Effector memory CD8-positive, alpha-beta T cell (primary cell): ENCODE measurements around the gene RAD9B.
"Not testable (repeated sequence)": the region's sequence is repeated elsewhere in the genome, so short reads cannot be mapped to it uniquely, and the experiment has no call there.

ENCODE experiments used
- ATAC-seq: fragments of 150-1000 bp; cut with Tn5 transposase; replicated peaks from 2 replicates; pipeline ENCODE4 v1.10.0; 2021; ENCODE audit warnings: mild to moderate bottlenecking, moderate library complexity
- DNase-seq, 3 experiments: peaks; one replicate each; pipeline ENCODE4 v3.0.0; 2021
- H3K27ac Mint-ChIP-seq, 2 donors: one replicate each; pipeline ENCODE4 v1.8.0; 2022; ENCODE audit warnings: mild to moderate bottlenecking in 2 of 2, mixed read lengths in 2 of 2, moderate library complexity in 2 of 2
- H3K27me3 Mint-ChIP-seq, 2 donors: one replicate each; pipeline ENCODE4 v1.8.0; 2022; ENCODE audit warnings: mixed read lengths in 2 of 2
- H3K36me3 Mint-ChIP-seq: one replicate; pipeline ENCODE4 v1.8.0; 2022; ENCODE audit warnings: mild to moderate bottlenecking, moderate library complexity, mixed read lengths; ENCODE audit not compliant: insufficient read depth
- H3K4me1 Mint-ChIP-seq, 2 donors: one replicate each; pipeline ENCODE4 v1.8.0; 2022; ENCODE audit warnings: low read depth in 2 of 2, mixed read lengths in 2 of 2
- H3K4me3 Mint-ChIP-seq, 2 donors: one replicate each; pipeline ENCODE4 v1.8.0; 2022; ENCODE audit warnings: mild to moderate bottlenecking in 2 of 2, mixed read lengths in 2 of 2, moderate library complexity in 2 of 2
- H3K9me3 Mint-ChIP-seq, 2 donors: one replicate each; pipeline ENCODE4 v1.8.0; 2022; ENCODE audit warnings: mixed read lengths in 2 of 2

RAD9B gene

DNA sequence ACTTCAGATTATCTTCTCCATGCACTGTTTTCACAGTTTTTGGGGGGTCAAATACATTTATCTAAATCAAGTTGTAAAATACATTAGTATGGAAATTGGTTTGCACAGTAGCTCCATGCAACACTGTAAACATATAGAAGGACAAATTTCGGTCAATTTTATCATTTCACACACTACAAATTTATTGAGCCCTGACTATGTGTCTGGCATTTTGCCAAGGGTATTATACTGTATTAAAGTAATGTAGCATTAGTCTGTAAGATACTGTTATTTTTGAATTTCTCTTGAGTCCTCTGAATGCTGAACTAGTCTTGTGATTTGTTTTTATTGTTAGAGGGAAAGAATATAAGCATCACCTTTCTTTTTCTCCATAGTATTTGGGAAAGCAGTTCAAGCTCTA is 1.3 kb downstream of the RAD9B start:
- no peak for ATAC-seq
- peaks cover 24 to 25% of the 10 kb centered on the region in 2 donors for H3K4me1 Mint-ChIP-seq
- H3K9me3 Mint-ChIP-seq: no peaks in the 10 kb centered on the region
- H3K27ac Mint-ChIP-seq: no peak overlapping the region
- DNase-seq: no peak
- no peaks in the 10 kb centered on the region for H3K27me3 Mint-ChIP-seq
- no peak overlapping the region for H3K4me3 Mint-ChIP-seq
- H3K36me3 Mint-ChIP-seq: peaks cover 17% of the 10 kb centered on the region

DNA sequence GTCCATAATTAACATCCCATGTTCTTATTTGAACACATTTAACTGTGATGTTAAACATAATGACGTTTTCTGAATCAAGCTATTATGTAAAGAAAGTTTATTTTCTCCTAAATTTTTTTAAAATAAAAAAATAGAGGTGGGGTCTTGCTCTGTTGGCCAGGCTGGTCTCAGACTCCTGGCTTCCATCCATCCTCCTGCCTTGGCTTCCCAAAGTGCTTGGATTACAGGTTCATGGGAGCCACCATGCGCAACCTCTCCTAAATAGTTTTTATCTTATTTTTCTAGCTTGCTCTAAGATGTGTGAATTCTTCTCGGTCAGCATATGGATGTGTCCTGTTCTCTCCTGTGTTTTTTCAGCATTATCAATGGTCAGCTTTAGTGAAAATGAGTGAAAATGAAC is 3.2 kb downstream of the RAD9B start:
- Mint-ChIP-seq H3K4me3 (no peak overlapping the region), H3K4me1 (peaks cover 13 to 20% of the 10 kb centered on the region in 2 donors), H3K9me3 (no peaks in the 10 kb centered on the region), H3K27me3 (no peaks in the 10 kb centered on the region), H3K27ac (no peak overlapping the region), H3K36me3 (peaks cover 14% of the 10 kb centered on the region)
- ATAC-seq (no peak), DNase-seq (no peak)

DNA sequence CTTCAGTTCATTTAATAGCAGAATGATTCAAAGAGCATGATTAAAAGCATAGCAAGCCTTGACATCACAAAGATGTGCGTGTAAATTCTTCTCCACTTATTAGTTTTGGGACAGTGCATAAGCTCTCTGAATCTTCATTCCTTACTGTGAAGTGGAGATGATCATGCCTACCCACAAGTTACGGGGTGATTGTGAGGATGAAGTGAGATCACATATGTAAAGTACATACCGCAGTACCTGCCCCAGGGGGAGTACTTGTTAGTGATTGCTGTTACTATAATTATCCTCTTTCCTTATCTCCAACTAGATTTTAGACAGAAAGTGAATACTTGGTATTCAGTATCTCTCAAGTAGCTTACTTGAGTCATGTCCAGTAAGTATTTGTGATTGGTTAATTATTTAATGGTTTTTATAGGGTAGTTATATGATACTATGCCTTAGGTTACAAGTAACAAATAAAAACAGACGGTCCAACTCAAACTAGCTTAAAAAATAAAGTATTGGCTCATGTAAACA is 6.0 kb downstream of the RAD9B start:
- no peak for ATAC-seq
- Mint-ChIP-seq H3K27ac (no peak overlapping the region), H3K4me3 (no peak overlapping the region), H3K27me3 (no peaks in the 10 kb centered on the region), H3K4me1 (no peaks in the 10 kb centered on the region), H3K36me3 (no peaks in the 10 kb centered on the region), H3K9me3 (no peaks in the 10 kb centered on the region)
- DNase-seq: no peak

DNA sequence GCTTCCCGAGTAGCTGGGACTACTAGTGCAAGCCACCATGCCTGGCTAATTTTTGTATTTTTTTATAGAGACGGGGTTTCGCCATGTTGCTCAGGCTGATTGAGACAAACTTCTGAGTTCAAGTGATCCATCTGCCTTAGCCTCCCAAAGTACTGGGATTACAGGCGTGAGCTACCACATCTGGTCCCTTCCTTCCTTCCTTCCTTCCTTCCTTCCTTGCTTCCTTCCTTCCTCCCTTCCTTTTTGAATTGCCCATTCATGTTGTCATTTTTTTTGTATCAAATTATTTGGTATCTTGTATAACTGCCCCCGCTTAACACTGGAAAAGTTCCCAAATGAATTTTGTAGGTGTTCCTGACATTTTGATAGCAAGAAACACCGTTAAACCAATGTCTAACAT is 11.7 kb downstream of the RAD9B start:
- no peak for ATAC-seq
- no peaks in the 10 kb centered on the region for H3K9me3 Mint-ChIP-seq
- no peaks in the 10 kb centered on the region for H3K27me3 Mint-ChIP-seq
- H3K4me3 Mint-ChIP-seq: no peak overlapping the region
- no peaks in the 10 kb centered on the region for H3K4me1 Mint-ChIP-seq
- H3K36me3 Mint-ChIP-seq: no peaks in the 10 kb centered on the region
- DNase-seq: no peak
- no peak overlapping the region for H3K27ac Mint-ChIP-seq

DNA sequence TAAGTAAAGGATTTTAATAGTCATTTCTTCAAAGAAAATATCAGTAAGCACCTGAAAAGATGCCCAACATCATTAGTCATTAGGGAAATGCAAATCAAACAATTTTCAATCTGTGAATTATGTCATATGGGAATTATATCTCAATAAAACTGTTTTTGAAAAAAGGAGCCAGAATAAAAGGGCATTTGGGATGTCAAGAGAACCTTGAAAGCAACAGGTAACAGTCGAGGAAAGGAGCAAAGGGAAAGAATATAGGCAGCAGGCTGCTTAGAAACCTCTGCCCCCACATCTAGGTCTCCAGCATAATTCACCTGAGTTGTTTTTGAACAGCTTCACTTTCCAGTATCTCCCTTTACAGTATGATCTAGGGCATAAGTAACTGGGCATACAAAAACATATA is 12.2 kb downstream of the RAD9B start:
- DNase-seq (no peak), ATAC-seq (no peak)
- H3K4me3 Mint-ChIP-seq: no peak overlapping the region
- no peak overlapping the region for H3K27ac Mint-ChIP-seq
- H3K36me3 Mint-ChIP-seq: peaks cover 3% of the 10 kb centered on the region
- H3K27me3 Mint-ChIP-seq: no peaks in the 10 kb centered on the region
- H3K4me1 Mint-ChIP-seq: no peaks in the 10 kb centered on the region
- H3K9me3 Mint-ChIP-seq: no peaks in the 10 kb centered on the region

DNA sequence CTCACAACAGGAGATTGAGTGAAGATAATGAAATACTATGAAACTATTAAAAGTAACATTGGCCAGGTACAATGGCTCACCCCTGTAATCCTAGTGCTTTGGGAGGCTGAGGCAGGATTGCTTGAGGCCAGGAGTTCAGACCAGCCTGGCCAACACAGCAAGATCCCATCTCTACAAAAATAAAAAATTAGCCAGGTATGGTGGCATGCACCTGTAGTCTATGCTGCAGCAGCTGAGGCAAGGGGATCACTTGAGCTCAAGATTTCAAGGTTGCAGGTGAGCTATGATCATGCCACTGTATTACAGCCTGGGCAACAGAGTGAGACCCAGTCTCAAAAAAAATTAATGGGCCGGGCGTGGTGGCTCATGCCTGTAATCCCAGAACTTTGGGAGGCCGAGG is 14.9 kb downstream of the RAD9B start:
- H3K27ac Mint-ChIP-seq: no peak overlapping the region
- peaks cover 3% of the 10 kb centered on the region for H3K36me3 Mint-ChIP-seq
- ATAC-seq: no peak
- no peak overlapping the region for H3K4me3 Mint-ChIP-seq
- H3K9me3 Mint-ChIP-seq: no peaks in the 10 kb centered on the region
- H3K27me3 Mint-ChIP-seq: no peaks in the 10 kb centered on the region
- H3K4me1 Mint-ChIP-seq: no peaks in the 10 kb centered on the region
- DNase-seq: no peak

DNA sequence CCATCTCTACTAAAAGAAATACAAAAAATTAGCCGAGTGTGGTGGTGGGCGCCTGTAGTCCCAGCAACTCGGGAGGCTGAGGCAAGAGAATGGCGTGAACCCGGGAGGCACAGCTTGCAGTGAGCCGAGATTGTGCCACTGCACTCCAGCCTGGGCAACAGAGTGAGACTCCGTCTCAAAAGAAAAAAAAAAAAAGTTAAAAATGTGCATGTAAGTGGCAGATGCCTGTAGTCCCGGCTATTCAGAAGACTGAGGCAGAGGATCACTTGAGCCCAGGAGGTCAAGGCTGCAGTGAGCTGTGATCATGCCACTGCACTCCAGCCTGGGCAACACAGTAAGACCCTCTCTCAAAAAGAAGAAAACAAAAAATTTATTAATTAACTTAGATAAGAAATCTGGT is 15.9 kb downstream of the RAD9B start:
- not testable (repeated sequence) for ATAC-seq, H3K27me3 Mint-ChIP-seq, DNase-seq, H3K4me3 Mint-ChIP-seq, H3K36me3 Mint-ChIP-seq, H3K9me3 Mint-ChIP-seq, H3K4me1 Mint-ChIP-seq, H3K27ac Mint-ChIP-seq

DNA sequence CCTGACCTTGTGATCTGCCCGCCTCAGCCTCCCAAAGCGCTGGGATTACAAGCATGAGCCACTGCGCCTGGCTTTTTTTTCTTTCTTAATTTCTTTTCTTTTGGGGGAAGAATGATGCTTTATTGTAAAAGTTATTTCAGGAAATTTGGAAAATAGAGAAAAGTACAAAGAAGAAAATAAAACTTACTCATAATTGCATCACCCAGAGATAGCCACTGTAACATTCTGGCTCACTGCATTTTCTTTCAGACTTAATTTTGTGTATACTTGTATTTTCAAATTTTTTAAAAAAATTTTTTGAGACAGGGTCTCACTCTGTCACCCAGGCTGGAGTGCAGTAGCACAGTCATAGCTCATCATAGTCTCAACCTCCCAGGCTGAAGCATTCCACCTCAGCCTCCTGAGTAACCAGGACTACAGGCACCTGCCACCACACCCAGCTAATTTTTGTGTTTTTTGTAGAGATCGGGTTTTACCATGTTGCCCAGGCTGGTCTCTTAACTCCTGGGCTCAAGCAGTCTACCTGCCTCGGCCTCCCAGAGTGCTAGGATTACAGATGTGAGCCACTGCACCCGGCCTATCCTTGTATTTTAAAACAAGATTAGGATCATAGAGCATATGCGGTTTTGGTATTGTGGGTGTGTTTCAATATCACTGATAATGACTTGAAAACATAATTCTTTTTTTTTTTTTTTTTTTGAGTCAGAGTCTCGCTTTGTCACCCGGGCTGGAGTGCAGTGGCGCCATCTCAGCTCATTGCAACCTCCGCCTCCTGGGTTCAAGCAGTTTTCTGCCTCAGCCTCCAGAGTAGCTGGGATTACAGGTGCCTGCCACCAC is 19.0 kb downstream of the RAD9B start:
- H3K9me3 Mint-ChIP-seq, H3K27ac Mint-ChIP-seq, ATAC-seq, H3K4me3 Mint-ChIP-seq, DNase-seq, H3K27me3 Mint-ChIP-seq, H3K36me3 Mint-ChIP-seq, H3K4me1 Mint-ChIP-seq: not testable (repeated sequence)

DNA sequence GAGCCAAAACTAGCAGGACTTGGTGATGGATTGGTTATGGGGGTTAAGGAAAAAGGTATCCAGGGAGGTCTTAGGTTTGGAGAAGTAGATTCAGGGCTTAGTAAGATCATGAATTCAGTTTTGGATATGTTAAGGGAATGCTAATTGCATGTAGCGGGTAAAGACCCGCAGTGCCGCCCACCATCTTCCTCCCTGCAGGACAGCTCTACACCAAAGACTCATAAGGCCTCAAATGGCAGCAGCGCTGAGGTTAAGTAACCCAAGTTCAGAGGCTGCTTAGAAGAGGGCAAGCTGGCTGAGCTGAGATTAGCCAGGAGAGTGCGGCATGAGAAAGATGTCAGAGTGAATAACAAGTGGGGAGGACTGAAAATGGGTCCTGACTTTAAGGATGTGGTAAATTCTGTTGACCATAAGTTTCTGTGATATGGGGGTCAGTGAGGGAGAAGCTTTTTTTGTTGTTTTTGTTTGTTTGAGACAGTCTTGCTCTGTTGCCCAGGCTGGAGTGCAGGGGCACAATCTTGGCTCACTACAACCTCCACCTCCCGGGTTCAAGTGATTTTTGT is 26.2 kb downstream of the RAD9B start:
- no peak overlapping the region for H3K4me3 Mint-ChIP-seq
- DNase-seq: no peak

DNA sequence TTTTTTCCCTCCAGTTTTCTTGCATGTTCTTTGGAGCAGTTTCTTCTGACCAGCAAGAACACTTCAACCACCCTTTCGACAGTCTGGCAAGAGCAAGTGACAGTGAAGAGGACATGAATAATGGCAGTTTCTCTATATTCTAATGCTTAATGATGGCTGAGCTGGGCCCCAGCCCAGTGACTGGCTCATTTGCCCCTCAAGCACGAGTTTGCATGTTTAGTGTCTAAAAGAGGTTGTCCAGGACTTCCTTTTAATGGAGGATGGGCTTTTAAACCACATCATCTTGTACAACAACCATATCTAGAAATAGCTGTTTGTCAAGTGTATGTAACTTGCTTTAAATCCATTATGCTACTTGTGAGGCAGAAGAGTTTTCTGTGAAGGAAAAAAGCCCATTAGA is 28.4 kb downstream of the RAD9B start:
- no peak for DNase-seq
- Mint-ChIP-seq H3K27me3 (no peaks in the 10 kb centered on the region), H3K36me3 (peaks cover 21% of the 10 kb centered on the region), H3K4me1 (peaks cover 0 to 9% of the 10 kb centered on the region in 2 donors), H3K9me3 (no peaks in the 10 kb centered on the region), H3K27ac (peak overlapping the region in 1 of 2 donors; percentile 57), H3K4me3 (no peak overlapping the region)
- ATAC-seq: no peak

More for the DNA sequence above, 26.2 kb downstream of the RAD9B start:
- peaks cover 0 to 4% of the 10 kb centered on the region in 2 donors for H3K4me1 Mint-ChIP-seq
- H3K27me3 Mint-ChIP-seq: no peaks in the 10 kb centered on the region
- ATAC-seq: no peak
- H3K9me3 Mint-ChIP-seq: no peaks in the 10 kb centered on the region
- H3K27ac Mint-ChIP-seq: no peak overlapping the region
- H3K36me3 Mint-ChIP-seq: peaks cover 12% of the 10 kb centered on the region

DNA sequence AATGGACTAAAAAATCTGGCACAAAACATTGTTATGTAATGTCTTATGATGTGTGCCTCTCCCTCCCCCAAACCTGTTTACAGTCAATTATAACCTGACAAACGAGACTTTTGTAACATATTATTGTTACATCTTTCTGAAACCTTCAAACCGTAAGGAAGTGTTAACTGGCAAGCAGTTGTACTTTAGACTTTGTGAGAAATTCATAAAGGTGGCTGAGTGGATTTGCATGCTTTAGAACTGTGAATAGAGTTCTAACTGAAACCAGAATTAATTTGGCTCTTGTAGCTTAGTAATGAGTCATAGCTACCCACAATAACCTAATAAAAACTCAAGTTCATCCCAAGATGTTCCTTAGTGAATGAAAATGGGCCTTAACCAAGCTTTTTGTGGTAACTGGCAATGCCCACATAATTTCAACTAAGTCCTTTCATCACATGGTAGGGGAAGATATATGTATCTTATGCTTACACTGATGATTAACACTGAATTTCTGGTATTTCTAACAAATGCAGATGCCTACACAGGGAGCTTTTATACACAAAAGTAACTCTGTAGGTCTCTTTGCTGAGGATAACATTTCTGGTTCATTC is 29.7 kb downstream of the RAD9B start:
- H3K27ac Mint-ChIP-seq: peak overlapping the region in 1 of 2 donors; percentile 38
- H3K9me3 Mint-ChIP-seq: no peaks in the 10 kb centered on the region
- peaks cover 0 to 9% of the 10 kb centered on the region in 2 donors for H3K4me1 Mint-ChIP-seq
- no peak overlapping the region for H3K4me3 Mint-ChIP-seq
- ATAC-seq (no peak), DNase-seq (no peak)
- peaks cover 32% of the 10 kb centered on the region for H3K36me3 Mint-ChIP-seq
- no peaks in the 10 kb centered on the region for H3K27me3 Mint-ChIP-seq

DNA sequence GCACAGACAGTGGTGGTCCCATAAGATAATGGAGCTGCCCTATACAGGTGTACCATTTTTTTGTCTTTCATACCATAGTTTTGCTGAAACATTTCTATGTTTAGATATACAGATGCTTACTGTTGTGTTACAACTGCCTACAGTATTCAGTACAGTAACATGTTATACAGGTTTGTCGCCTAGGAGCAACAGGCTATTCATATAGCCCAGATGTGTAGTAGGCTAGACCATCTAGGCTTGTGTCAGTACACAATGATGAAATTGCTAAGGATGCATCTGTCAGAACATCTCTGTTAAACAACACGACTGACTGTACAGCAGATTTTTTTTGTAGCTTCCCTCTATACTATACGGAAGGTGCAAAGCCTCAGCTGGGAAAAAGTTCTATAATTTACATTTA is 30.5 kb downstream of the RAD9B start:
- no peak for ATAC-seq
- H3K27ac Mint-ChIP-seq: no peak overlapping the region
- no peak for DNase-seq
- H3K4me3 Mint-ChIP-seq: no peak overlapping the region
- H3K4me1 Mint-ChIP-seq: peaks cover 0 to 9% of the 10 kb centered on the region in 2 donors
- peaks cover 40% of the 10 kb centered on the region for H3K36me3 Mint-ChIP-seq
- no peaks in the 10 kb centered on the region for H3K9me3 Mint-ChIP-seq
- H3K27me3 Mint-ChIP-seq: no peaks in the 10 kb centered on the region

DNA sequence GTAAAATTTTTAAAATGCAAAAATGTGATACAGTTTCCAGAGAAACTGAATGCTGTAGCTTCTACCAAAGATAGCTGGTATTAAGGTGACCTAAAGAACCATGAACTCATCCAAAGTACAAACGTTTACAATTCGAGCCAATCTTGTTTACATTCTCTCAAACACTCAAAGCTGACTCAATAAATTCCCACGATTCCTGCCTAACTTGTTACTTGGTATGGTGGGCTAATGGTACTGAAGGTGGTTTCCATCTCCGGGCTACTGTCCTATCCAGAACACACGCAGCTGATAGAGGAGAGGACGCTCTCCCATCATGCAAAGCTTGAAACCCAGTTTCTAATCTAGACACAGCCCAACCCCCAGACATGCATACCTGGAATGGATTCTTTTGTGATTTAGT is 31.5 kb downstream of the RAD9B start:
- Mint-ChIP-seq H3K27me3 (no peaks in the 10 kb centered on the region), H3K9me3 (no peaks in the 10 kb centered on the region), H3K4me1 (peaks cover 0 to 9% of the 10 kb centered on the region in 2 donors), H3K36me3 (peaks cover 50% of the 10 kb centered on the region), H3K4me3 (no peak overlapping the region), H3K27ac (no peak overlapping the region)
- no peak for ATAC-seq
- DNase-seq: no peak

DNA sequence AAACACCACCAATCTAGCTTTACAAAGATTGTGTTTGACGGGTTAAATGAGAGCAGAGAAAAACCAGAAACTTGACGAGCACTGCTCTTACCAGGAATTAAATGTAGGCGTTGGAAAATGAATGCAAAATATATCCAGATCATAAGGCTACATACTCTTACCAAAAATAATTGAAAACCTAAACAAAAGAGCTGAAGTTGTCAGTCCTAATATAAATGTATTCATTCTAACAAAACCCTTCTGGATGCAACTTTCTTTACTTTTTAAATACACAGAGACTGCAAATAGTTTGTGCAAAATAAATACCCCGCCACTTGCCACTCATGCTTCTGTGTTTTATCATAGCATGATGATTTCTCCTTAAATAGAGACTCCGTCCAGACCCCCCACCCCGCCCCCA is 32.7 kb downstream of the RAD9B start:
- Mint-ChIP-seq H3K27me3 (no peaks in the 10 kb centered on the region), H3K4me1 (peaks cover 0 to 9% of the 10 kb centered on the region in 2 donors), H3K36me3 (peaks cover 61% of the 10 kb centered on the region), H3K4me3 (no peak overlapping the region), H3K27ac (no peak overlapping the region), H3K9me3 (no peaks in the 10 kb centered on the region)
- DNase-seq (no peak), ATAC-seq (no peak)
